ENCODE data around the gene DRC7.

Gene DRC7

GRCh38 chr16:57713596-57713995 is 19.0 kb downstream of the DRC7 start:
- Histone ChIP-seq H3K27ac (ENCODE audit: low read length) (no peak overlapping the region), H3K9me3 (ENCODE audit: insufficient read depth, low read depth, low read length) (no peaks in the 10 kb centered on the region), H3K4me1 (ENCODE audit: insufficient read depth, low read length) (no peaks in the 10 kb centered on the region), H3K36me3 (ENCODE audit: insufficient read depth, low read depth, low read length) (no peaks in the 10 kb centered on the region), H3K9ac (ENCODE audit: low read depth, low read length) (no peak overlapping the region), H3K27me3 (ENCODE audit: insufficient read depth, low read length) (no peaks in the 10 kb centered on the region), H3K4me3 (ENCODE audit: low read length) (no peak overlapping the region)

GRCh38 chr16:57714047-57714446 is 19.4 kb downstream of the DRC7 start:
- no peak overlapping the region for H3K9ac ChIP-seq (ENCODE audit: low read depth, low read length)
- H3K27me3 ChIP-seq (ENCODE audit: insufficient read depth, low read length) = no peaks in the 10 kb centered on the region
- H3K4me3 ChIP-seq (ENCODE audit: low read length) = no peak overlapping the region
- H3K9me3 ChIP-seq (ENCODE audit: insufficient read depth, low read depth, low read length) = no peaks in the 10 kb centered on the region
- H3K36me3 ChIP-seq (ENCODE audit: insufficient read depth, low read depth, low read length) = no peaks in the 10 kb centered on the region
- no peaks in the 10 kb centered on the region for H3K4me1 ChIP-seq (ENCODE audit: insufficient read depth, low read length)
- H3K27ac ChIP-seq (ENCODE audit: low read length) = no peak overlapping the region

GRCh38 chr16:57720142-57720575 is 25.6 kb downstream of the DRC7 start:
- H3K9ac ChIP-seq (ENCODE audit: low read depth, low read length) = no peak overlapping the region
- H3K36me3 ChIP-seq (ENCODE audit: insufficient read depth, low read depth, low read length) = no peaks in the 10 kb centered on the region

GRCh38 chr16:57721356-57722209 is 27.0 kb downstream of the DRC7 start:
- H3K4me3 ChIP-seq (ENCODE audit: low read length) = no peak overlapping the region
- H3K27ac ChIP-seq (ENCODE audit: low read length) = no peak overlapping the region
- no peaks in the 10 kb centered on the region for H3K27me3 ChIP-seq (ENCODE audit: insufficient read depth, low read length)
- H3K9ac ChIP-seq (ENCODE audit: low read depth, low read length) = no peak overlapping the region
- no peaks in the 10 kb centered on the region for H3K4me1 ChIP-seq (ENCODE audit: insufficient read depth, low read length)
- H3K9me3 ChIP-seq (ENCODE audit: insufficient read depth, low read depth, low read length) = no peaks in the 10 kb centered on the region
- H3K36me3 ChIP-seq (ENCODE audit: insufficient read depth, low read depth, low read length) = no peaks in the 10 kb centered on the region

More at GRCh38 chr16:57720142-57720575, 25.6 kb downstream of the DRC7 start:
- Histone ChIP-seq H3K4me3 (ENCODE audit: low read length) (no peak overlapping the region), H3K27ac (ENCODE audit: low read length) (no peak overlapping the region), H3K27me3 (ENCODE audit: insufficient read depth, low read length) (no peaks in the 10 kb centered on the region), H3K9me3 (ENCODE audit: insufficient read depth, low read depth, low read length) (no peaks in the 10 kb centered on the region), H3K4me1 (ENCODE audit: insufficient read depth, low read length) (no peaks in the 10 kb centered on the region)

GRCh38 chr16:57722210-57722499 is 27.5 kb downstream of the DRC7 start:
- Histone ChIP-seq H3K9ac (ENCODE audit: low read depth, low read length) (no peak overlapping the region), H3K27me3 (ENCODE audit: insufficient read depth, low read length) (no peaks in the 10 kb centered on the region)

GRCh38 chr16:57722651-57723050 is 28.0 kb downstream of the DRC7 start:
- no peaks in the 10 kb centered on the region for H3K36me3 ChIP-seq (ENCODE audit: insufficient read depth, low read depth, low read length)
- H3K9me3 ChIP-seq (ENCODE audit: insufficient read depth, low read depth, low read length) = no peaks in the 10 kb centered on the region
- no peak overlapping the region for H3K4me3 ChIP-seq (ENCODE audit: low read length)
- H3K9ac ChIP-seq (ENCODE audit: low read depth, low read length) = no peak overlapping the region
- H3K4me1 ChIP-seq (ENCODE audit: insufficient read depth, low read length) = no peaks in the 10 kb centered on the region
- H3K27me3 ChIP-seq (ENCODE audit: insufficient read depth, low read length) = no peaks in the 10 kb centered on the region
- H3K27ac ChIP-seq (ENCODE audit: low read length) = no peak overlapping the region

More at GRCh38 chr16:57722210-57722499, 27.5 kb downstream of the DRC7 start:
- no peaks in the 10 kb centered on the region for H3K9me3 ChIP-seq (ENCODE audit: insufficient read depth, low read depth, low read length)
- no peaks in the 10 kb centered on the region for H3K36me3 ChIP-seq (ENCODE audit: insufficient read depth, low read depth, low read length)
- no peak overlapping the region for H3K27ac ChIP-seq (ENCODE audit: low read length)
- no peaks in the 10 kb centered on the region for H3K4me1 ChIP-seq (ENCODE audit: insufficient read depth, low read length)
- no peak overlapping the region for H3K4me3 ChIP-seq (ENCODE audit: low read length)

- Histone ChIP-seq H3K4me1 (ENCODE audit: insufficient read depth, low read length) (no peaks in the 10 kb centered on the region), H3K27ac (ENCODE audit: low read length) (no peak overlapping the region), H3K27me3 (ENCODE audit: insufficient read depth, low read length) (no peaks in the 10 kb centered on the region)
These were observed 28.6 kb downstream of the DRC7 start for GRCh38 chr16:57723170-57723569.

GRCh38 chr16:57724531-57724930 is 29.9 kb downstream of the DRC7 start:
- Histone ChIP-seq H3K27me3 (ENCODE audit: insufficient read depth, low read length) (no peaks in the 10 kb centered on the region), H3K4me3 (ENCODE audit: low read length) (no peak overlapping the region), H3K36me3 (ENCODE audit: insufficient read depth, low read depth, low read length) (no peaks in the 10 kb centered on the region), H3K9me3 (ENCODE audit: insufficient read depth, low read depth, low read length) (no peaks in the 10 kb centered on the region), H3K4me1 (ENCODE audit: insufficient read depth, low read length) (no peaks in the 10 kb centered on the region), H3K9ac (ENCODE audit: low read depth, low read length) (no peak overlapping the region), H3K27ac (ENCODE audit: low read length) (no peak overlapping the region)

More at GRCh38 chr16:57723170-57723569, 28.6 kb downstream of the DRC7 start:
- no peak overlapping the region for H3K9ac ChIP-seq (ENCODE audit: low read depth, low read length)
- no peaks in the 10 kb centered on the region for H3K9me3 ChIP-seq (ENCODE audit: insufficient read depth, low read depth, low read length)
- no peaks in the 10 kb centered on the region for H3K36me3 ChIP-seq (ENCODE audit: insufficient read depth, low read depth, low read length)
- H3K4me3 ChIP-seq (ENCODE audit: low read length) = no peak overlapping the region

GRCh38 chr16:57725151-57725550 is 30.5 kb downstream of the DRC7 start:
- Histone ChIP-seq H3K9ac (ENCODE audit: low read depth, low read length) (no peak overlapping the region), H3K4me3 (ENCODE audit: low read length) (no peak overlapping the region), H3K9me3 (ENCODE audit: insufficient read depth, low read depth, low read length) (no peaks in the 10 kb centered on the region), H3K27me3 (ENCODE audit: insufficient read depth, low read length) (no peaks in the 10 kb centered on the region), H3K27ac (ENCODE audit: low read length) (no peak overlapping the region), H3K36me3 (ENCODE audit: insufficient read depth, low read depth, low read length) (no peaks in the 10 kb centered on the region), H3K4me1 (ENCODE audit: insufficient read depth, low read length) (no peaks in the 10 kb centered on the region)

- no peak overlapping the region for H3K9ac ChIP-seq (ENCODE audit: low read depth, low read length)
These were observed 30.9 kb downstream of the DRC7 start for GRCh38 chr16:57725554-57725953.

GRCh38 chr16:57725976-57726375 is 31.4 kb downstream of the DRC7 start:
- Histone ChIP-seq H3K27me3 (ENCODE audit: insufficient read depth, low read length) (no peaks in the 10 kb centered on the region), H3K9me3 (ENCODE audit: insufficient read depth, low read depth, low read length) (no peaks in the 10 kb centered on the region), H3K4me1 (ENCODE audit: insufficient read depth, low read length) (no peaks in the 10 kb centered on the region), H3K36me3 (ENCODE audit: insufficient read depth, low read depth, low read length) (no peaks in the 10 kb centered on the region), H3K27ac (ENCODE audit: low read length) (no peak overlapping the region), H3K4me3 (ENCODE audit: low read length) (no peak overlapping the region), H3K9ac (ENCODE audit: low read depth, low read length) (no peak overlapping the region)

More at GRCh38 chr16:57725554-57725953, 30.9 kb downstream of the DRC7 start:
- Histone ChIP-seq H3K36me3 (ENCODE audit: insufficient read depth, low read depth, low read length) (no peaks in the 10 kb centered on the region), H3K27ac (ENCODE audit: low read length) (no peak overlapping the region), H3K9me3 (ENCODE audit: insufficient read depth, low read depth, low read length) (no peaks in the 10 kb centered on the region), H3K4me1 (ENCODE audit: insufficient read depth, low read length) (no peaks in the 10 kb centered on the region), H3K27me3 (ENCODE audit: insufficient read depth, low read length) (no peaks in the 10 kb centered on the region), H3K4me3 (ENCODE audit: low read length) (no peak overlapping the region)

GRCh38 chr16:57726433-57726947 is 31.9 kb downstream of the DRC7 start:
- H3K36me3 ChIP-seq (ENCODE audit: insufficient read depth, low read depth, low read length) = no peaks in the 10 kb centered on the region
- no peaks in the 10 kb centered on the region for H3K27me3 ChIP-seq (ENCODE audit: insufficient read depth, low read length)
- H3K4me1 ChIP-seq (ENCODE audit: insufficient read depth, low read length) = no peaks in the 10 kb centered on the region
- H3K4me3 ChIP-seq (ENCODE audit: low read length) = no peak overlapping the region
- no peaks in the 10 kb centered on the region for H3K9me3 ChIP-seq (ENCODE audit: insufficient read depth, low read depth, low read length)
- H3K9ac ChIP-seq (ENCODE audit: low read depth, low read length) = no peak overlapping the region
- H3K27ac ChIP-seq (ENCODE audit: low read length) = no peak overlapping the region
